Kidney (tissue), 14 donors: ENCODE measurements around the gene GALR2. TPM values are rescaled to one million over a fixed set of nuclear protein-coding genes. Genes with fewer than 3 reads are reported as not detected.

Experiments used
- DNase-seq, 5 donors: peaks; one replicate each; pipeline ENCODE4 v3.0.0-alpha.2; 2013 to 2020
- FAIRE-seq: peaks from 2 replicates; lab custom pipeline; 2012; peaks lifted over from hg19 to GRCh38; lab: Jason Lieb, UNC
- H3K27ac ChIP-seq, 2 donors: one replicate each; pipeline ENCODE4 v1.7.0; 2013; ENCODE audit warnings: low read depth in 2 of 2, low read length in 2 of 2, inconsistent platforms in 1 of 2
- H3K27me3 ChIP-seq: one replicate; pipeline ENCODE4 v1.7.1; 2013; ENCODE audit warnings: low read length, inconsistent platforms; ENCODE audit not compliant: control insufficient read depth, insufficient read depth
- H3K36me3 ChIP-seq, 3 donors: one replicate each; pipeline versions ENCODE4 v1.7.0 to v1.7.1; 2013; ENCODE audit warnings: low read length in 3 of 3, control low read depth in 1 of 3, inconsistent platforms in 1 of 3; ENCODE audit not compliant: insufficient read depth in 3 of 3, control insufficient read depth in 2 of 3
- H3K4me1 ChIP-seq, 3 donors: one replicate each; pipeline versions ENCODE4 v1.7.0 to v1.7.1; 2013; ENCODE audit warnings: low read length in 3 of 3, inconsistent platforms in 1 of 3, low read depth in 1 of 3; ENCODE audit not compliant: control insufficient read depth in 2 of 3, insufficient read depth in 2 of 3
- H3K4me3 ChIP-seq, 3 donors: one replicate each; pipeline versions ENCODE4 v1.7.0 to v1.8.1; 2013; ENCODE audit warnings: low read length in 3 of 3, control low read depth in 1 of 3, inconsistent platforms in 1 of 3
- H3K9ac ChIP-seq, 3 donors: one replicate each; pipeline versions ENCODE4 v1.7.0 to v1.7.1; 2013; ENCODE audit warnings: low read length in 3 of 3, control low read depth in 1 of 3, inconsistent platforms in 1 of 3
- H3K9me3 ChIP-seq, 3 donors: one replicate each; pipeline versions ENCODE4 v1.7.0 to v1.7.1; 2013; ENCODE audit warnings: low read length in 3 of 3, control low read depth in 1 of 3, inconsistent platforms in 1 of 3; ENCODE audit not compliant: control insufficient read depth in 2 of 3, insufficient read depth in 1 of 3
- CTCF ChIP-seq: IDR thresholded peaks from 3 replicates; pipeline ENCODE4 v1.5.1; 2012; ENCODE audit warnings: mild to moderate bottlenecking, moderate library complexity, borderline replicate concordance; ENCODE audit not compliant: insufficient read depth; ENCODE audit errors: extremely low read depth
- intact Hi-C: fragments of 100-400 bp; cut with DNase I; formaldehyde crosslinking; loops from one replicate; pipeline ENCODE4 v1.11.1; 2022
- polyA plus RNA-seq: library from polyadenylated mRNA; stranded (reverse); fragments of 350-450 nt; fragmentation: Illumina TruSeq; extraction: RNeasy Lipid Tissue Mini Kit (QIAGEN cat#74804); gene quantifications from one replicate; pipeline ENCODE4 v1.2.3, GENCODE V29; 2014; ENCODE audit warnings: low read depth, low replicate concordance; ENCODE audit not compliant: insufficient read depth
- total RNA-seq: library from RNA; stranded (reverse); fragmentation: NEBNext Ultra II Directional; extraction: Animal tissue kit (Norgen Biotek cat#: 25700); gene quantifications from one replicate; pipeline ENCODE4 v1.2.1, GENCODE V29; 2021
- donor health status: control.
- donor health status: control.
- donor health status: control.
- donor health status: control.
- donor health status: control.
- donor health status: DM: yes; HTN: yes; CAD: no.
- donor health status: Normal renal cell carcinoma (clear cell type).

Gene GALR2
- total and polyA plus RNA-seq, 2 donors from 2014 or later = not detected

GRCh38 chr17:76071531-76072147 is 2.9 kb upstream of the GALR2 start:
- intact Hi-C loops = no loop called here
- peaks cover 0 to 20% (median 0%) of the 10 kb centered on the region in 3 donors for H3K4me1 ChIP-seq
- no peak for TF ChIP-seq CTCF
- H3K9ac ChIP-seq = peak overlapping the region; percentile 76 to 99 (median 90)
- H3K27ac ChIP-seq = no peak overlapping the region
- H3K9me3 ChIP-seq = no peaks in the 10 kb centered on the region
- H3K27me3 ChIP-seq = peaks cover 21% of the 10 kb centered on the region
- H3K4me3 ChIP-seq = peak overlapping the region; percentile 79 to 99 (median 90)
- FAIRE-seq (no peak), DNase-seq (no peak)
- peaks cover 0 to 14% (median 10%) of the 10 kb centered on the region in 3 donors for H3K36me3 ChIP-seq

- no peak for FAIRE-seq
- peaks cover 26% of the 10 kb centered on the region for H3K27me3 ChIP-seq
Measured at GRCh38 chr17:76072148-76072858, 2.3 kb upstream of the GALR2 start, which contains the start of gene SRP68. TSS of gene SRP68 (minus strand) at chr17:76072517. CDS start at chr17:76072491, 26 bp downstream.

GRCh38 chr17:76075364-76076145 is 974 bp downstream of the GALR2 start:
- Histone ChIP-seq H3K27me3 (peaks cover 48% of the 10 kb centered on the region), H3K9me3 (no peaks in the 10 kb centered on the region), H3K27ac (no peak overlapping the region), H3K4me3 (no peak overlapping the region), H3K4me1 (peaks cover 0 to 28% (median 4%) of the 10 kb centered on the region in 3 donors), H3K36me3 (no peaks in the 10 kb centered on the region), H3K9ac (no peak overlapping the region)
- intact Hi-C loops = no loop called here
- DNase-seq (peak in 4 of 5 donors; percentile 43 to 57 (median 51)), FAIRE-seq (no peak)
- TF ChIP-seq CTCF = no peak

More at GRCh38 chr17:76072148-76072858, 2.3 kb upstream of the GALR2 start, which contains the start of gene SRP68:
- Histone ChIP-seq H3K36me3 (peaks cover 0 to 9% (median 6%) of the 10 kb centered on the region in 3 donors), H3K4me1 (peaks cover 0 to 25% (median 0%) of the 10 kb centered on the region in 3 donors), H3K9me3 (no peaks in the 10 kb centered on the region), H3K4me3 (peak within 1 kb of the TSS; percentile 79 to 99 (median 90)), H3K9ac (peak within 1 kb of the TSS; percentile 76 to 99 (median 90)), H3K27ac (no peak within 1 kb of the TSS)
- TF ChIP-seq CTCF = no peak
- peak; percentile 95 to 97 (median 96) for DNase-seq
- intact Hi-C loops = no loop called here
